HG03196 (cell line): Measurements from ENCODE around the gene CDH1.

Experiments used
- ATAC-seq: cut with Tn5 transposase; IDR thresholded peaks from one replicate; pipeline ENCODE4 v1.9.1; 2021; ENCODE audit not compliant: unreplicated experiment

Gene CDH1

DNA sequence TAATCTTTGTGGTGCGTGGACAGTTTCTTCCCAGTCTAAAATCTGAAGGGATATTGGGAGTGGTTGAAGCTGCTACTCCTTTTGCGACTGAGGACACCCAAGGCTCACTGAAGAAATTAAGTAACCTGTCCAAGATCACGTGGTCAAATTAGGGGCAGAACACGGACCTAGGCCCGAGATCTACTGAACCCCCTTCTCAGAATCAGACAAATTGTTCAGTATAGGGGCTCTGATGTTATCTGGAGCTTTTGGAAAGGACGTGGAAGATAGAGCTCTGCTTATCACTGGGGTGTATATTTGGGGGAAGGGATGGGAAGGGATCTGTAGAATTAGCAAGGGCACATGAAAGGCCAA is 107.1 kb downstream of the CDH1 start:
- no peak for ATAC-seq

DNA sequence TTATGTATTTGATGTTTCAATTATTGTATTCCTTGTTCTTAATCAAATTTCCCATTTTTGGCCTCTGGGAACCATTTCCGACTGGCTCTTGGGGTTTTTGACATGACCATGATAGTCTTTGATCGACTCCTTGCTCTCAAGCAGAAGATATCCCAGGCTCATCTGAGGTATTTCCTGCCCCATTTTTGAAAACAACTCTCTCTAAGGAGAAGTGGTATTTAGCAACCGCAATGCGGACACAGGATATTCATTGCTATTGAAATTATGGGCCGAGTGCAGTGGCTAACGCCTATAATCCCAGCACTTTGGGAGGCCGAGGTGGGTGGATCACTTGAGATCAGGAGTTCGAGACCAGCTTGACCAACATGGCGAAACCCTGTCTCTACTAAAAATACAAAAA is 111.7 kb downstream of the CDH1 start:
- ATAC-seq: no peak

DNA sequence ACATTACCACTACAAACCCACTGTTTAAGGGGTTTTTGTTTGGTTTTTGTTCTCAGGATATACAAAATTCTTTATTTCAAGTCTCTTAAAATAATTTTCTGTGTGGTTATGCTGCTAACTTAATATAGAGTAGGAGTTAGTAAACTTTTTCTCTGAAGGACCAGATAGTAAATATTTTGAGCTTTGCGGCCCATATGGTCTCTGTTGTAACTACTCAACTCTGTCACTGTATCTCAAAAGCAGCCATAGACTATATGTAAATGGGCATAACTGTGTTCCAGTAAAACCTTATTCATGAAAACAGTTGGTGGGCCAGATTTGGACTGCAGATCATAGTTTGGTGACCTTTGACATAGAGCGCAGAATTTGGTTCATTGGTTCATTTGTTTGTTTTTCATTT is 113.4 kb downstream of the CDH1 start:
- ATAC-seq: no peak

DNA sequence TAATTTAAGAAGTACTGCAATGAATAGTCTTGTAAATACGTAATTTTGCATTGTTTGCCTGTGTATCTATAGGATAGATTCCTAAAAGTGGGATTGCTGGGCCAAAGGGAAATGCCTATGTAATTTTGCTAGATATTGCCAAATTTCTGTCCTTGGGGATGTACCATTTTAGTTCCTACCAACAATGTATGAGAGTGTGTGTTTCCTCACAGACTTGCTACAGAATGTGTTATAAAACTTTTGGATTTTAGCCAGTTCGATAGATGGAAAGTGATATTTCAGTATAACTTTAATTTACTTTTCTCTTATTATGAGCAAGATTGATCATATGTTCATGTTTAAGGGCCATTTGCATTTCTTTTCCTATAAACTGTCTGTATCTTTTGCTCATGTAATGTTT is 114.5 kb downstream of the CDH1 start:
- no peak for ATAC-seq

DNA sequence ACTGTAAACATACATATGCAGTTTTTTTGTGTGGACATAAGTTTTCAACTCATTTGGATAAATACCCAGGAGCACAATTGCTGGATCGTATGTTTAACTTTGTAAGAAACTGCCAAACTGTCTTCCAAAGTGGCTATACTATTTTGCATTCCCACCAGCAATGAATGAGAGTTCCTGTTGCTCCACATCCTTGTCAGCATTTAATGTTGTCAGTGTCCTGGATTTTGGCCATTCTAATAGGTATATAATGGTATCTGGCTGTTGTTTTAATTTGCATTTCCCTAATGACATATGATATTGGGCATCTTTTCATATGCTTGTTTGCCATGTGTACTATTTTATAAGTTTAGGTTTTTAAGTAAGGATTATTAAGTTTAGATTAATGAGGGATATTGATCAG is 120.4 kb downstream of the CDH1 start:
- ATAC-seq: no peak

DNA sequence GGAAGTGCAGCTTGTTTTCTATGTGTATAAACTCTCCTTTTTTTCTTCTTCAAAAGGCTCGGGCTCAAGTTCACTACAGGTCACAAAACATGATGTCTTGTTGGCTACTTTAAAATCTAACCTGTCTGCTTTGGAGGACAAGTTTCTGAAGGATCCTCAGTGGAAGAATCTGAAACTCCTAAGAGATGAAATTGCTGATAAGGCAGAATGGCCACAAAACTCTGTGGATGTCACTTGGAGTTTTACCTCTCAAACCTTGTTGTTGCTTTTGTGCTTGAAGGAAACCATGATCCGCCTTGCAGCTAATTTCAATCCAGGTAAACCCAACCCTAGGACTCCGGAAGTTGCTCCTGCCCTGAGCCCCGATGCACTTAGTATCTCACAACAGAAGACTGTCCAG is 122.7 kb downstream of the CDH1 start:
- no peak for ATAC-seq

DNA sequence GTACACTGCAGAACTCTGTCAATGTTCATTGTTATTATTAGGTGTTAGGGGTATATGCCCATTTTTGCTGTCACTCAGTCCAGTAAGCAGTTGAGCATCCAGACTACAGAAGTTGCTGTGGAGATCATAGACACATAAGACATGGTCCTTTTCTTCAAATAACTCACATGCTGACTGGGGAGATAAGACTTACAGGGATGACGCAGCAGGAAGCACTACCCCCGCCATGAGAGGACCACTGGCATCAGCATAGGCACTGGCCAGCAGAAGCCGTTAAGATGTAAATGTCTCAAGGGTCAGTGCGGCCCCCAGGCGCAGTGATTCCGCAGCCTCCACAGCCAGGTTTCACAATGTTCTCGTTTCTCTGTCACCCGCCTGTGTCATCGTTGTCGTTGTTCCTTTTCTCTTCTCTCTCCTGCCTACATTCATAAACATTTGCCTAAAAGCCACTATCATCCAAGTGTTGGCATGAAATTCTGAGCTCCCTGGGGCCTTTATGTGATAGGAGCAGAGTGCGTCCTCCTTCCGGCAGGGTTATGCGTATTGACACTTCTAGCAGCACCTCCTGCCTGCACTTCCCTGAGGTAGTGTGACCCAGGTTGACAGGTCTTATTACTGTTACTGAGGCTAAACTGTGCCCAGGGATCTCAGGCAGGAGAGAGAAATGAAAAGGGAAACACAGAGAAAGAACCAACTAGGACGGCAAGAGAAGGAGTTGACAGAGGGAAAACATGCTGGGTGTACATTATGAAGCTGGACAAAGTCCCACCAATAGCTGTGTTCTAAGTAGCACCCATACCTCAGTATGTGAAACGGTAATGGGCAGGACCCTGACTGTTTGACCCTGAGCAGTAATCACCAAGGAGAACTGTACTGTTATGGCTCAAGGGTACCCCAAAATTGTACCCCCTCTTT is 124.1 kb downstream of the CDH1 start:
- ATAC-seq: no peak

DNA sequence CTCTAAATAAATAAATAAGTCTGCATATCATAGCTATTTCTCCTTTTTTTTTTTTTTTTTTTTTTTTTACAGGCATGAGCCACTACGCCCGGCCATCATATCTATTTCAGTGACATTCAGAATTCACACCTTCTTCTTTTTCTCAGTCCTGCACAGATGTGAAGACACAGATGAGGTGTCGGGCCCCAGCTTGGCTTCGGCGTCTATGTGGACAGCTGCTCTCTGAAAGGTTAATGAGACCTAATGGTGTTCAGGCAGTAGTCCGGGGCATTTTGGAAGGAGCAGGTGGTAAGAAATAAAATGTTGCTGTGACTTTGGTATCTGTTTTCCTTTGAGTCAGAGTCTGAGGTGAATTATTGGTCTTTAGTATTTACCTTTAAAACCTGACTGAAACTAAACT is 129.8 kb downstream of the CDH1 start:
- no peak for ATAC-seq

DNA sequence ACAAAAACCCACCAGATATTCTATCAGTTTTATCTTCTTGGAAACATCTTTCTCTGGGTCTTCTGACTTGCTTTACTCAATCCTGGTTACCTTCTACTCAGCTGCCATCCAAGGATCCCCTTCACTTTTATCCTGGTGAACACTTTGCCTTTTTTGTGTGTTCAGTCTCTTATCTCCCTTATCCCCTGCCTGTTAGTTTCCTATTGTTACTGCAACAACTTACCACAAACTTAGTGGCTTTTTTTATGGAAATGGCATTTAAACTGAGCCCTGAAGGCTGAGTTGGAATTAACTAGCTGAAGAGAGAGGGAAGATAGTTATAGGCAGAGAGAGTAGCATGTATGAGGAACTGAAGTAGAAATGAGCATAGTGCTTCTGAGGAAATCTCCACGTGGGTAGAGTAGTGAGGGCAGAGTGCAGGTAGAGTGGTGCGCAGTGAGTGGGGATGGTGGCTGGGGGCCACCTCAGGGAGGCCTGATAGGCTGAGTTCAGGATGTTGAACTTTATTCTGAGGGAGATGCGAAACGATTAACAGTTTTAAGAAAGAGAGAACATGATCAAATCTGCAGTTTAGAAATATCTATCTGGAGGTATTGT is 132.5 kb downstream of the CDH1 start:
- ATAC-seq: no peak

DNA sequence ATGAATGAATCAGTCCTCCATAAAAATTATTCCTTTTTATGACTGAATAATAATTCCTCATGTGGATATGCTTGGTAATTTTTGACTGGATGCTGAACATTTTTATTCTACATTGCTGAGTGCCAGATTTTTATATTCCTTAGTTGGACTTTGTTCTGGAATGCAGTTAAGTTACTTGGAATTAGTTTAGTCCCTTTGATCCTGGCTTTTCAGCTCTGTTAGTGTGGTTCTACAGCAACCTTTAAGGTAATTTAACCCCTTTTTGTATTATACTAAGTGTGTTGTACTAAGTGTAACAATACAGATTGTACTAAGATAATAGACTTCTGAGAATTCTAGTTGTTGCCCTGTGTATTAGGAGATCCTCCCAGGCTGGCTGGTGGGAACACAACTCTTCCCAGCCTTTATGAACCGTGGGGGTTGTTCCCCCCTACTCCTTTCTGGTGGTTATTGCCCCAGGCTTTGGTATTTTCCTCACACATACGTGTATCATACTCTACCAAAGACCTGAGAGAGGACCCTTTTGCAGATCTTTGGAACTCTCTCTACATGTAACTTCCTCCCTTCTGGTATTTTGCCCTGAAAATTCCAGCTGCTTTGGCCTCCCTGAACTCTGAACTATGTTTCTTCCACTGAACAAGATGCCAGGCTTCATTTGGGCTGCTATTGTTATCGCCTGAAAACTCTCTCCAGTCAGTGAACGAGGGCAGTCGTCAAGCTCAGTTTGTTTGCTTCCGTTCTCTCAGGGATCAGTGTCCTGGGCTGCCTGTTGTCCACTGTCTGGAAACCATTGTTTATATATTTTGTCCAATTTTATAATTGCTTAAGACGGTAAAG is 136.8 kb downstream of the CDH1 start:
- ATAC-seq: no peak

DNA sequence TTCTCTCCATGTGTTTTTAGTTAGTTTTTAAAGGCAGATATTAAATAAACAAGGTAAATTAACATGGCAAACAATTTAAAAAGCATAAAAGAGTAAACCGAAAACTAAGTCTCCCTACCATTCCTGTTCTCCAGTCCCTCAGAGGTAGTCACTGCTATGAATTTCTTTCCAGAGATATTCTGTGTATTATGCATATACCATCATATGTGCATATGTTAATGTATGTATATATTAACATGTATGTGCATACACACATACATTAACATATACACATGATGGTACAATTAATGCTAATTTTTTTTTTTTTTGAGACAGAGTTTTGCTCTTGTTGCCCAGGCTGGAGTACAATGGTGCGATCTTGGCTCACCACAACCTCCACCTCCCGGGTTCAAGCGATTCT is 138.8 kb downstream of the CDH1 start:
- ATAC-seq: no peak

DNA sequence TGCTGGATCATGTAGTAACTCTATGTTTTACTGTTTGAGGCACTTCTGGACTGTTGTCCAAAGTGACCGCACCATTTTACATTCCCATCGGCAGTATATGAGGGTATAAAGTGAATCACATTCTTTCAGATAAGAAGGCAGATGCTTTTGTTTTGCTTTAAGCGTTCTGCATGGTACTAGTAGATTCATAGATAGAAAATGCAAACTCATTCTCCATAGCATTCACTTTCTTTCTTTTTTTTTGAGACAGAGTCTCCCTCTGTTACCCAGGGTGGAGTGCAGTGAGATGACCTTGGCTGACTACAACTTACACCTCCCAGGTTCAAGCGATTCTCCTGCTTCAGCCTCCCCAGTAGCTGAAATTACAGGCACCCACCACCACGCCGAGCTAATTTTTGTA is 146.6 kb downstream of the CDH1 start:
- ATAC-seq: no peak

DNA sequence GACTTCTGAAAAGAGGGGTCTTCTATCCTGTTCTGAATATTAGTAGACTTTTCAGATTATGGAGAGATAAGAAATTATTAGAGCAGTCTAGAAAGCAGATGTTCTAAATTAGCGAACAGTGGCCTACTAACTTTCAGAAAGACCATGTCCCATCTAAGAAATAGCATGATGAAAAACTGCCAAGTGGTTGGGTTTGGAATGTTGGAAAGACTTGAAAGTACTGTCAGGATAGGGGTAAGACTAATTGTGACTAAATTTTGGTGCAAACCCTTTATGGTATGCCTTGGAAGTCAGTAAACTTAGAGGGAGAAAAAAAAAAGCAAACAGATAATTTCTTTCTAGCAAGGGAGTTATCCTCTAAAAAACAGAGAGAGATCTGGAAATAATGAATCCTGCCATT is 147.3 kb downstream of the CDH1 start:
- no peak for ATAC-seq
